H9 (cell line): Measurements from ENCODE around the gene MSMB. TPM values are rescaled to one million over a fixed set of nuclear protein-coding genes. Genes with fewer than 3 reads are reported as not detected.
"Not testable (repeated sequence)": the region's sequence is repeated elsewhere in the genome, so short reads cannot be mapped to it uniquely, and the experiment has no call there.

ENCODE experiments used
- DNase-seq: peaks from one replicate; pipeline ENCODE4 v3.0.0-alpha.2; 2017
- H2AFZ ChIP-seq: one replicate; pipeline ENCODE4 v1.6.1; 2013; ENCODE audit warnings: mild to moderate bottlenecking, low read length, control low read depth, moderate library complexity
- H2AK5ac ChIP-seq: 2 replicates; pipeline ENCODE4 v1.6.1; 2013; ENCODE audit warnings: low read length, control low read depth, mixed read lengths; ENCODE audit not compliant: insufficient read length
- H2BK120ac ChIP-seq: one replicate; pipeline ENCODE4 v1.6.1; 2013; ENCODE audit warnings: low read depth, mild to moderate bottlenecking, low read length, control low read depth, inconsistent platforms; ENCODE audit not compliant: poor library complexity, severe bottlenecking
- H2BK12ac ChIP-seq: 2 replicates; pipeline ENCODE4 v1.6.1; 2013; ENCODE audit warnings: low read length, control low read depth, mixed read lengths, low read depth; ENCODE audit not compliant: insufficient read length
- H2BK15ac ChIP-seq: 2 replicates; pipeline ENCODE4 v1.6.1; 2013; ENCODE audit warnings: low read depth, low read length, control low read depth
- H2BK20ac ChIP-seq: one replicate; pipeline ENCODE4 v1.6.1; 2013; ENCODE audit warnings: low read depth, mild to moderate bottlenecking, low read length, control low read depth, inconsistent platforms; ENCODE audit not compliant: poor library complexity, severe bottlenecking
- H2BK5ac ChIP-seq: 2 replicates; pipeline ENCODE4 v1.6.1; 2013; ENCODE audit warnings: low read length, control low read depth, mixed read lengths; ENCODE audit not compliant: insufficient read length
- H3K14ac ChIP-seq: 2 replicates; pipeline ENCODE4 v1.6.1; 2013; ENCODE audit warnings: low read length, control low read depth; ENCODE audit not compliant: insufficient read depth
- H3K18ac ChIP-seq: 2 replicates; pipeline ENCODE4 v1.6.1; 2013; ENCODE audit warnings: low read depth, mild to moderate bottlenecking, mixed read lengths, low read length, control low read depth; ENCODE audit not compliant: insufficient read length
- H3K23ac ChIP-seq: 2 replicates; pipeline ENCODE4 v1.6.1; 2013; ENCODE audit warnings: low read length, control low read depth, mixed read lengths, low read depth; ENCODE audit not compliant: insufficient read length
- H3K23me2 ChIP-seq: 2 replicates; pipeline ENCODE4 v1.6.1; 2013; ENCODE audit warnings: low read depth, mild to moderate bottlenecking, mixed read lengths, low read length, control low read depth; ENCODE audit not compliant: insufficient read length, poor library complexity, severe bottlenecking
- H3K27ac ChIP-seq: 2 replicates; pipeline ENCODE4 v1.5.1; 2013; ENCODE audit warnings: low read length, control low read depth, mixed read lengths, low read depth; ENCODE audit not compliant: insufficient read length
- H3K27me3 ChIP-seq: 2 replicates; pipeline ENCODE4 v1.6.1; 2013; ENCODE audit warnings: low read length, control low read depth, inconsistent platforms; ENCODE audit not compliant: insufficient read depth
- H3K4ac ChIP-seq: 2 replicates; pipeline ENCODE4 v1.6.1; 2013; ENCODE audit warnings: low read depth, mild to moderate bottlenecking, control low read depth, inconsistent platforms, low read length, moderate library complexity
- H3K4me1 ChIP-seq: 2 replicates; pipeline ENCODE4 v1.6.1; 2013; ENCODE audit warnings: low read length, control low read depth, inconsistent platforms; ENCODE audit not compliant: insufficient read depth
- H3K4me2 ChIP-seq: 2 replicates; pipeline ENCODE4 v1.6.1; 2013; ENCODE audit warnings: low read length, control low read depth, mixed read lengths; ENCODE audit not compliant: insufficient read length, insufficient read depth
- H3K56ac ChIP-seq: 2 replicates; pipeline ENCODE4 v1.6.1; 2013; ENCODE audit warnings: low read depth, mild to moderate bottlenecking, mixed read lengths, low read length, control low read depth; ENCODE audit not compliant: insufficient read length
- H3K79me1 ChIP-seq: 2 replicates; pipeline ENCODE4 v1.6.1; 2013; ENCODE audit warnings: low read depth, mild to moderate bottlenecking, moderate library complexity, low read length, control low read depth, inconsistent platforms; ENCODE audit not compliant: insufficient read depth, poor library complexity, severe bottlenecking
- H3K79me2 ChIP-seq: 2 replicates; pipeline ENCODE4 v1.6.1; 2013; ENCODE audit warnings: low read length, control low read depth, inconsistent platforms; ENCODE audit not compliant: insufficient read depth
- H3K9ac ChIP-seq: 2 replicates; pipeline ENCODE4 v1.6.1; 2013; ENCODE audit warnings: low read length, control low read depth, mixed read lengths; ENCODE audit not compliant: insufficient read length; ENCODE audit errors: extremely low read depth
- H3K9me3 ChIP-seq: one replicate; pipeline ENCODE4 v1.6.1; 2013; ENCODE audit warnings: low read depth, low read length, inconsistent platforms; ENCODE audit not compliant: control insufficient read depth
- H3T11ph ChIP-seq: one replicate; pipeline ENCODE4 v1.6.1; 2013; ENCODE audit warnings: mild to moderate bottlenecking, low read length, control low read depth, inconsistent platforms
- H4K20me1 ChIP-seq: one replicate; pipeline ENCODE4 v1.6.1; 2013; ENCODE audit not compliant: control insufficient read depth, insufficient read length, insufficient read depth
- H4K5ac ChIP-seq: 2 replicates; pipeline ENCODE4 v1.6.1; 2013; ENCODE audit warnings: low read depth, mild to moderate bottlenecking, mixed read lengths, low read length, control low read depth; ENCODE audit not compliant: insufficient read length
- H4K8ac ChIP-seq: replicated peaks from 2 replicates; pipeline ENCODE4 v1.6.1; 2013; ENCODE audit warnings: low read length, control low read depth, mixed read lengths, low read depth; ENCODE audit not compliant: insufficient read length
- H4K91ac ChIP-seq: 2 replicates; pipeline ENCODE4 v1.6.1; 2013; ENCODE audit warnings: low read depth, mild to moderate bottlenecking, moderate library complexity, mixed read lengths, low read length, control low read depth; ENCODE audit not compliant: insufficient read length
- H3K27ac Mint-ChIP-seq, 3 experiments: 2 replicates in 2 of 3; 3 replicates in 1 of 3; pipeline ENCODE4 v1.8.0; 2020 to 2021; ENCODE audit warnings: mixed read lengths in 3 of 3, mild to moderate bottlenecking in 1 of 3, moderate library complexity in 1 of 3
- H3K27me3 Mint-ChIP-seq: 2 replicates; pipeline ENCODE4 v1.8.0; 2021; ENCODE audit warnings: low read depth, mild to moderate bottlenecking, moderate library complexity, mixed read lengths
- H3K36me3 Mint-ChIP-seq, 3 experiments: 2 replicates in 2 of 3; 3 replicates in 1 of 3; pipeline ENCODE4 v1.8.0; 2020 to 2021; ENCODE audit warnings: low read depth in 3 of 3, mixed read lengths in 3 of 3; ENCODE audit not compliant: insufficient read depth in 1 of 3
- H3K4me1 Mint-ChIP-seq, 2 experiments: 2 replicates each; pipeline ENCODE4 v1.8.0; 2020; ENCODE audit warnings: mixed read lengths in 2 of 2
- H3K4me3 Mint-ChIP-seq, 2 experiments: 2 replicates in 1 of 2; 3 replicates in 1 of 2; pipeline ENCODE4 v1.8.0; 2020 to 2021; ENCODE audit warnings: mild to moderate bottlenecking in 2 of 2, mixed read lengths in 2 of 2, moderate library complexity in 1 of 2
- H3K9me3 Mint-ChIP-seq, 2 experiments: 2 replicates in 1 of 2; 3 replicates in 1 of 2; pipeline ENCODE4 v1.8.0; 2020; ENCODE audit warnings: mild to moderate bottlenecking in 2 of 2, mixed read lengths in 2 of 2, moderate library complexity in 1 of 2
- CTCF ChIP-seq: fragments of 200-600 bp; sonication (generic); conservative IDR thresholded peaks from 3 replicates; pipeline ENCODE4 v1.8.0; 2021; ENCODE audit warnings: antibody characterized with exemption, mild to moderate bottlenecking
- WGBS: extraction: QIAGEN DNeasy Blood & Tissue Kit; methylation state at CpG from one replicate; pipeline ENCODE4 v1.1.7; 2013; ENCODE audit warnings: missing lambda C conversion rate, low lambda C conversion rate, mixed read lengths; ENCODE audit not compliant: insufficient read length; ENCODE audit errors: extremely low coverage; 5-methylcytosine and 5-hydroxymethylcytosine counted together
- total RNA-seq: library from RNA; stranded (reverse); gene quantifications from 2 replicates; pipeline ENCODE4 v1.2.1, GENCODE V29; 2021

The MSMB gene
- total RNA-seq, 1 experiment from 2014 or later, result not detected

- Histone ChIP-seq H3K23ac (no peak overlapping the region), H3K14ac (no peak overlapping the region), H2BK5ac (no peak overlapping the region), H3K27ac (no peak overlapping the region), H2BK120ac (no peak overlapping the region), H3K79me2 (no peaks in the 10 kb centered on the region), H3K79me1 (no peaks in the 10 kb centered on the region), H2AK5ac (no peak overlapping the region), H2BK20ac (no peak overlapping the region), H3K23me2 (no peaks in the 10 kb centered on the region), H3K18ac (no peak overlapping the region), H3K56ac (no peak overlapping the region), H3K4ac (no peak overlapping the region), H3K27me3 (no peaks in the 10 kb centered on the region), H3K4me1 (no peaks in the 10 kb centered on the region; the same call in 1 of the 2 replicates), H4K20me1 (no peaks in the 10 kb centered on the region), H4K5ac (no peak overlapping the region), H2BK12ac (no peak overlapping the region), H2BK15ac (no peak overlapping the region), H3K9ac (no peak overlapping the region), H2AFZ (no peak overlapping the region), H4K91ac (no peak overlapping the region), H3K4me2 (no peak overlapping the region), H3T11ph (no peak overlapping the region), H3K9me3 (no peaks in the 10 kb centered on the region), H4K8ac (no peak overlapping the region)
- Mint-ChIP-seq H3K27ac (no peak overlapping the region; a peak in 1 of 7 replicates), H3K4me3 (no peak overlapping the region), H3K27me3 (no peaks in the 10 kb centered on the region; the same call in 1 of the 2 replicates), H3K4me1 (peaks cover 9 to 13% of the 10 kb centered on the region in 2 experiments), H3K36me3 (no peaks in the 10 kb centered on the region; a peak in 1 of 7 replicates), H3K9me3 (no peaks in the 10 kb centered on the region)
- no peak for DNase-seq
- TF ChIP-seq CTCF, result no peak
- no CpG with 5 or more reads among the region's 10 CpGs for WGBS
These were observed 44.3 kb upstream of the MSMB start for GRCh38 chr10:46090258-46090812.

DNA sequence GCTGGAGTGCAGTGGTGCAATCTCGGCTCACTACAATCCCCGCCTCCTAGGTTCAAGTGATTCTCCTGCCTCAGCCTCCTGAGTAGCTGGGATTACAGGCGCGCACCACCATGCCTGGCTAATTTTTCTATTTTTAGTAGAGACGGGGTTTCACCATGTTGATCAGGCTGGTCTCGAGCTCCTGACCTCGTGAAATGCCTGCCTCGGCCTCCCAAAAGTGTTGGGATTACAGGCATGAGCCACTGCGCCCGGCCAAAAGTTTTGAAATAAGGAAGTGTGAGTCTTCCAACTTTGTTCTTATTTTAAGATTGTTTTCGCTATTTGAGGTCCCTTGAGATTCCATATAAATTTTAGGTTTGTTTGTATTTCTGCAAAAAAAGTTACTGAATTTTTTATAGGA, 41.3 kb upstream of the MSMB start:
- not testable (repeated sequence) for H4K20me1 ChIP-seq, H3K4me1 Mint-ChIP-seq, H3K9me3 ChIP-seq, H3K4me2 ChIP-seq, H3K23ac ChIP-seq, H2BK120ac ChIP-seq, H3K4ac ChIP-seq, H3K27ac Mint-ChIP-seq, H3K23me2 ChIP-seq, H3K4me1 ChIP-seq, H3K27me3 Mint-ChIP-seq, H4K8ac ChIP-seq, H3K56ac ChIP-seq, H3K9me3 Mint-ChIP-seq, H3K79me1 ChIP-seq, H2AFZ ChIP-seq, H3T11ph ChIP-seq, H3K4me3 Mint-ChIP-seq, H3K27ac ChIP-seq, H2BK12ac ChIP-seq, H2BK20ac ChIP-seq, H3K36me3 Mint-ChIP-seq, H3K27me3 ChIP-seq, DNase-seq, H3K14ac ChIP-seq, H3K79me2 ChIP-seq, H2BK5ac ChIP-seq, H4K91ac ChIP-seq, H2AK5ac ChIP-seq, H2BK15ac ChIP-seq, H3K9ac ChIP-seq, H4K5ac ChIP-seq, H3K18ac ChIP-seq
- no CpG with 5 or more reads among the region's 11 CpGs for WGBS
